Rectal smooth muscle tissue (tissue), 1 donor: Measurements from ENCODE around the gene JMJD1C.

Experiments used
- H3K27ac ChIP-seq: one replicate; pipeline ENCODE4 v1.7.0; 2013; ENCODE audit warnings: low read depth, low read length, inconsistent platforms
- H3K27me3 ChIP-seq: one replicate; pipeline ENCODE4 v1.7.0; 2013; ENCODE audit warnings: low read length; ENCODE audit not compliant: control insufficient read depth, insufficient read depth
- H3K36me3 ChIP-seq: one replicate; pipeline ENCODE4 v1.7.0; 2013; ENCODE audit warnings: low read length; ENCODE audit not compliant: control insufficient read depth, insufficient read depth
- H3K4me1 ChIP-seq: one replicate; pipeline ENCODE4 v1.7.0; 2013; ENCODE audit warnings: low read length; ENCODE audit not compliant: control insufficient read depth, insufficient read depth
- H3K4me3 ChIP-seq: one replicate; pipeline ENCODE4 v1.7.0; 2013; ENCODE audit warnings: low read length
- H3K9ac ChIP-seq: one replicate; pipeline ENCODE4 v1.7.0; 2013; ENCODE audit warnings: low read length

The JMJD1C gene

DNA sequence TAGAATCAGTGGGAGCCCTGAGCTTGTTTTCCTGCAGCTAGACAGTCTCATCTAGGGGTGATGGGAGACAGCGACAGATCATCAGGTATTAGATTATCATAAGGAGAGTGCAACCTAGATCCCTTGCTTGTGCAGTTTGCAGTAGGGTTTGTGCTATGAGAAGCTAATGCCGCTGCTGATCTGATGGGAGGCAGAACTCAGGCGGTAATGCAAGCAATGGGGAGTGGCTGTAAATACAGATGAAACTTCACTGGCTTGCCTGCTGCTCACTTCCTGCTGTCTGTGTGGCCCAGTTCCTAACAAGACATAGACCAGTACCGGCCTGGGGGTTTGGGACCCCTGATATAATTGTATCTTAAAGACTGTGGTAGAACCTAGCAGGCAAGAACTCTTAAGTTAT is 315.0 kb downstream of the JMJD1C start:
- Histone ChIP-seq H3K36me3 (peaks cover 3% of the 10 kb centered on the region), H3K4me3 (no peak overlapping the region), H3K27ac (no peak overlapping the region), H3K4me1 (peaks cover 10% of the 10 kb centered on the region), H3K27me3 (no peaks in the 10 kb centered on the region), H3K9ac (no peak overlapping the region)

GRCh38 chr10:63146503-63146902 is 319.3 kb downstream of the JMJD1C start:
- Histone ChIP-seq H3K4me3 (no peak overlapping the region), H3K27me3 (no peaks in the 10 kb centered on the region), H3K4me1 (peaks cover 3% of the 10 kb centered on the region), H3K27ac (no peak overlapping the region), H3K9ac (no peak overlapping the region), H3K36me3 (peaks cover 3% of the 10 kb centered on the region)

DNA sequence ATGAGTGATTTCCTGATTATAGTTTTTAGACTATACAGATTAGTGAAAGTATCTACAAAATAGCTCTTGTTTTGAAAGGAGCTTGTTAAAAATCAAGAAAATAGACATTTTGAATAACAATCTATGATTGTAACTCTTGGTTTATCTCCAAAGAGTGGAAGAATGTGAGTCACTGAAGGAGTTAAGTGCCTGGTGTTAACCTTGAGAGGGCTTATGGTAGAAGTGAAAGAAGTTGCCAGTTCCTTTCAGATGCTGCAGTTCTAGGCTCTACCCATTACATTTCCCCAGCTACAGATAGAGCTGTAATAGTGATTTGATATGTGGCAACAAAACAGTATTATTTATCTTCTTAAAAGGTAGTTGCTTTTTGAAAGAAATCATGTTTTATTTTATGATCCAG is 320.0 kb downstream of the JMJD1C start:
- Histone ChIP-seq H3K27me3 (no peaks in the 10 kb centered on the region), H3K27ac (no peak overlapping the region), H3K4me1 (peaks cover 3% of the 10 kb centered on the region), H3K4me3 (no peak overlapping the region), H3K9ac (no peak overlapping the region), H3K36me3 (peaks cover 2% of the 10 kb centered on the region)

DNA sequence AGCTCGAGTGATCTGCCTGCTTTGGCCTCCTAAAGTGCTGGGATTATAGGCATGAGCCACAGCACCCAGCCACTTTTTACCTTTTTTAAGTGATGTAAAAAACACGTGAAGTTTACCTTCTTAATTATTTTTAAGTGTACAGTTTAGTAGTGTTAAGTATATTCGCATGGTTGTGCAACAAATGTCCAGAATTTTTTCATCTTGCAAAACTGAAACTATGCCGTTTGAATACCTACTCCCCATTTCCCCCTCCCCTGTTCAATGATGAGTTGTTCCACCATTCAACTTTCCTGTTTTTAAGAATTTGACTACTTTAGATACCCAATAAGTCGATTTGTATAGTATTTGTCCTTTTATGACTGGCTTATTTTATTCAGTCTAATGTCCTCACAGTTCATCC is 321.8 kb downstream of the JMJD1C start:
- no peaks in the 10 kb centered on the region for H3K36me3 ChIP-seq
- no peak overlapping the region for H3K4me3 ChIP-seq
- no peaks in the 10 kb centered on the region for H3K27me3 ChIP-seq
- no peak overlapping the region for H3K9ac ChIP-seq
- no peak overlapping the region for H3K27ac ChIP-seq
- H3K4me1 ChIP-seq: peaks cover 3% of the 10 kb centered on the region

DNA sequence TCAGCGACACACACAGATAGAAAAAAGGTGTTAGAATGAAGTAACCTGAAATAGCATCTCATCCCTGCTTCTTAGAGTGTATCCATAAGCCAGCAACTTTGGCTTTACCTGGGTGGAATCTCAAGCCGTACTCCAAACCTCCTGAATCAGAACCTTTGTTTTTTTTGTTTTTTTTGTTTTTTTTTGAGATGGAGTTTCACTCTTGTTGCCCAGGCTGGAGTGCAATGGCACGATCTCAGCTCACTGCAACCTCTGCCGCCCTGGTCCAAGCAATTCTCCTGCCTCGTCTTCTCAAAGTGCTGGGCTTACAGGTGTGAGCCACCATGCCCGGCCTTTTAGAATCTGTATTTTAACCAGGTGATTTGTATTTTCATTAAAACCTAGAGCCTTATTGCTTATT is 323.6 kb downstream of the JMJD1C start:
- Histone ChIP-seq H3K36me3 (no peaks in the 10 kb centered on the region), H3K27ac (no peak overlapping the region), H3K4me3 (no peak overlapping the region), H3K4me1 (peaks cover 3% of the 10 kb centered on the region), H3K9ac (no peak overlapping the region), H3K27me3 (no peaks in the 10 kb centered on the region)

- Histone ChIP-seq H3K9ac (no peak overlapping the region), H3K36me3 (no peaks in the 10 kb centered on the region), H3K27me3 (no peaks in the 10 kb centered on the region), H3K4me3 (no peak overlapping the region), H3K4me1 (no peaks in the 10 kb centered on the region), H3K27ac (no peak overlapping the region)
These were observed 325.7 kb downstream of the JMJD1C start for GRCh38 chr10:63140077-63140476.

- no peak overlapping the region for H3K4me3 ChIP-seq
- no peak overlapping the region for H3K27ac ChIP-seq
- H3K27me3 ChIP-seq: no peaks in the 10 kb centered on the region
- no peaks in the 10 kb centered on the region for H3K36me3 ChIP-seq
- peaks cover 7% of the 10 kb centered on the region for H3K4me1 ChIP-seq
- no peak overlapping the region for H3K9ac ChIP-seq
These were observed 328.5 kb downstream of the JMJD1C start for GRCh38 chr10:63137306-63137705.

DNA sequence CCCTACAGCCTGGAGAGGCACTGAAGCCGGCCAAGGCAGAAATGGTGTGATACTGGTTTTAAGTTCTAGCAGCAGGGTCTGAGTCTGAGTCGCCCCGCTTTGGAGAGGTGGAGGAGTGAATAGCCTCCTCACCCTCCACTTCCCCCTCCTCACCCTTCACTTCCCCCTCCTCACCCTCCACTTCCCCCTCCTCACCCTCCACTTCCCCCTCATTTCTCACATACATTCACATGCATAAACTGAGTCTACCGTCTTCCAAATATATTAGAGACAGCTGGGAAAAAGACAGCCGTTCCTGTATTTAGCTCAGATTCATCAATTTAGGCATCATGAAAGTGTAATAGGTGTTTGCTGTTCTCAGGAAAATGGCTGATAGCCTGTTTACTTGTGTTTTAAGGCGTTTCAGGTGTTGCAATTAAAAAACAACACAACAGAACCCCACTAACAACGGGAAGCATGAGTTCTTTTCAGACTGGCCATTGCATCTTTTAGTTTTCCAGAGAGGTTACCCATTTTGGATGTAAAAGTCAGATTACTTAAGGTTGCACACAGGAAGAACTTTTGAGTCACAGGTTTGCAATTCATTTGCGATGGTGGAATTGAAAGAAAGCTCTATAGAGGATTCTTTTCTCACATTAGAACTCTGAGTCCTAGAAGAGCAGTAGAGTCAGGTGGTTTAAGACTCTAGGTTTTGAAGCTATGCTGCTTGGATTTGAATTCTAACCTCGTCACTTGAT is 331.8 kb downstream of the JMJD1C start:
- Histone ChIP-seq H3K9ac (peak overlapping the region; percentile 76), H3K4me3 (peak overlapping the region; percentile 86), H3K36me3 (no peaks in the 10 kb centered on the region), H3K27me3 (no peaks in the 10 kb centered on the region), H3K4me1 (peaks cover 7% of the 10 kb centered on the region), H3K27ac (peak overlapping the region; percentile 86)

- Histone ChIP-seq H3K9ac (peak within 1 kb of the TSS; percentile 76), H3K4me1 (peaks cover 7% of the 10 kb centered on the region), H3K27me3 (no peaks in the 10 kb centered on the region), H3K4me3 (peak within 1 kb of the TSS; percentile 86), H3K27ac (peak within 1 kb of the TSS; percentile 86), H3K36me3 (no peaks in the 10 kb centered on the region)
These were observed 332.5 kb downstream of the JMJD1C start, which contains the start of gene NRBF2 for GRCh38 chr10:63133056-63133820. NRBF2 (plus strand) TSS chr10:63133328; CDS start chr10:63133471, 143 bp downstream.

- H3K9ac ChIP-seq: no peak overlapping the region
- H3K4me1 ChIP-seq: peaks cover 7% of the 10 kb centered on the region
- H3K27me3 ChIP-seq: no peaks in the 10 kb centered on the region
- no peaks in the 10 kb centered on the region for H3K36me3 ChIP-seq
- H3K4me3 ChIP-seq: peak overlapping the region; percentile 86
- peak overlapping the region; percentile 86 for H3K27ac ChIP-seq
These were observed 333.1 kb downstream of the JMJD1C start for GRCh38 chr10:63132651-63133055.

DNA sequence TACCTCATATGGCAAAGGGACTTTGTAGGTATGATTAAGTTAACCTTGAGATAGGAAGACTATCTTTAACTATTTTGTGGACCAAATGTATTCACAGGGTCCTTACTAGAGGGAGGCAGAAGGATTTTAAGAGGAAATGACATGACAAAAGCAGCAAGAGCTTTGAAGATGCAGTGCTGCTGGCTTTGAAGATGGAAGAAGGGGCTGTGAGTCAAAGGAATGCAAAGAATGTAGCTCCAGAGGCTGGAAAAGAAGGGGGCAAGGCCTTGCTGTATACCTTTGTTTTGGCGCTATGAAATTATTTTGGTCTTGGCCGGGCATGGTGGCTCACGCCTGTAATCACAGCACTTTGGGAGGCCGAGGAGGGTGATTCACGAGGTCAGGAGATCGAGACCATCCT is 335.9 kb downstream of the JMJD1C start:
- Histone ChIP-seq H3K9ac (no peak overlapping the region), H3K4me1 (peaks cover 7% of the 10 kb centered on the region), H3K27ac (no peak overlapping the region), H3K27me3 (no peaks in the 10 kb centered on the region), H3K36me3 (no peaks in the 10 kb centered on the region), H3K4me3 (no peak overlapping the region)

DNA sequence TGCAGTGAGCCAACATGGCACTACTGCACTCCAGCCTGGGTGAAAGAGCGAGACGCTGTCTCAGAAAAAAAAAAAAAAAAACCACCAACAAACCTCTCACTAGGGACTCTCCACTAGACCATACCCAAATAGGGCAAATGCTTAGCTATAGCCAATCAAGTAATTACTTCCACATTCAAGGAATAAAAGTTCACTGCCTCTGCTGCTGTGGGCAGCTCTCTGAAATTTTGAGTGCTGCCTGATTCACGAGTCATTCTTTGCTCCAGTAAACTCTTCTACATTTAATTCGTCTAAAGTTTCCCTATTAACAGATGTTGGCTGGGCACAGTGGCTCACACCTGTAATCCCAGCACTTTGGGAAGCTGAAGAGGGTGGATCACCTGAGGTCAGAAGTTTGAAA is 337.3 kb downstream of the JMJD1C start:
- no peak overlapping the region for H3K27ac ChIP-seq
- H3K9ac ChIP-seq: no peak overlapping the region
- no peaks in the 10 kb centered on the region for H3K27me3 ChIP-seq

More for the DNA sequence above, 337.3 kb downstream of the JMJD1C start:
- Histone ChIP-seq H3K4me1 (no peaks in the 10 kb centered on the region), H3K36me3 (no peaks in the 10 kb centered on the region), H3K4me3 (no peak overlapping the region)
